ENCODE data around the gene BICDL1.
"Not testable (repeated sequence)": the region's sequence is repeated elsewhere in the genome, so short reads cannot be mapped to it uniquely, and the experiment has no call there.

Gene BICDL1, protein sequence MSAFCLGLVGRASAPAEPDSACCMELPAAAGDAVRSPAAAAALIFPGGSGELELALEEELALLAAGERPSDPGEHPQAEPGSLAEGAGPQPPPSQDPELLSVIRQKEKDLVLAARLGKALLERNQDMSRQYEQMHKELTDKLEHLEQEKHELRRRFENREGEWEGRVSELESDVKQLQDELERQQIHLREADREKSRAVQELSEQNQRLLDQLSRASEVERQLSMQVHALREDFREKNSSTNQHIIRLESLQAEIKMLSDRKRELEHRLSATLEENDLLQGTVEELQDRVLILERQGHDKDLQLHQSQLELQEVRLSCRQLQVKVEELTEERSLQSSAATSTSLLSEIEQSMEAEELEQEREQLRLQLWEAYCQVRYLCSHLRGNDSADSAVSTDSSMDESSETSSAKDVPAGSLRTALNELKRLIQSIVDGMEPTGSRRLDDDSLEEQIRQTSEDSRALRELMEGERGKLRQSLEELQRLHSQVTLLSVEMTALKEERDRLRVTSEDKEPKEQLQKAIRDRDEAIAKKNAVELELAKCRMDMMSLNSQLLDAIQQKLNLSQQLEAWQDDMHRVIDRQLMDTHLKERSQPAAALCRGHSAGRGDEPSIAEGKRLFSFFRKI

DNA sequence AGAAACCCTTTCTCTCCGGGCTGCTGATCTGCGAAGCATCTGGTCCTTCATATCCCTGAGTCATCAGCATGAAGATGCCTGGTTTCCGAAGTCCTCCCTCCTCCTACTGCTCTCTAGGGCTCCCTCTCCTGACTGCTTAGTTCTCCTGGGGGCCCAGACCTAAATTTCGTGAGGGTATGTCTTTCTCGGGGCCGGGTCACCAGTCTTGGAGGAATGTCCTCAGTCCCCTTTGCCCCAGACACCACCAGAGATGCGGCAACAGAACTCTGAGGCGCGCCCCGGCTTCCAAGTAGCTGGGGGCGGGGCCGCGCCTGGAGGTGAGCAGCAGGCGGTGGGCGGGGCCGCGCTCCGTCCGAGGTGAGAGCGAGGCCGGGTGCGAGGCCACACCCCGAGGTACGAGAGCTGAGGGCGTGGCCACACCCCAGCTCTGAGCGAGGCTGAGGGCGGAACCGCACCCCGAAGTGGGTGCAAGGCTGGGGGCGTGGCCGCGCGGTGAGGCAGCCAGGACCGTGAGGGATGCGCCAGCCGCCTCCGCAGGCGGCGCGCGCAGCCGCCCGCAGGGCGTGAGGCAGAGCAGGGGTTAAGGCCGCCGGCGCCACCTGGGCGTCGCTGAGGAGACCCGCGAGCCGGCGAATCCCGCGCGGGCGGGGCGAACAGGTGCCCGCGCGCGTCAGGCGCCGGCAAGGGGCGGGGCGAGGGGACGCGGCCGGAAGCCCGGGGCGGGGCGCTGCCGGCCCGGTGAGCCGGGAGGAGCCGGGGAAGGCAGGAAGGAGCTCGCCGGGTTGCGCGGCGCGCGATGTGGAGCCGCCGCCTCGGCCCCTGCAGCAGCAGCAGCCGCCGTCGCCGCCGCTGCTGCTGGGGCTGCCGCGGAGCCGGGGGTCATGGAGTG lies at the start of gene BICDL1:
Gene BICDL1, plus strand, starts transcription at position 765 of the 889 bp plus-strand sequence. CDS start 633 bp downstream, outside the sequence.
- DNase-seq: peak; percentile 98

DNA sequence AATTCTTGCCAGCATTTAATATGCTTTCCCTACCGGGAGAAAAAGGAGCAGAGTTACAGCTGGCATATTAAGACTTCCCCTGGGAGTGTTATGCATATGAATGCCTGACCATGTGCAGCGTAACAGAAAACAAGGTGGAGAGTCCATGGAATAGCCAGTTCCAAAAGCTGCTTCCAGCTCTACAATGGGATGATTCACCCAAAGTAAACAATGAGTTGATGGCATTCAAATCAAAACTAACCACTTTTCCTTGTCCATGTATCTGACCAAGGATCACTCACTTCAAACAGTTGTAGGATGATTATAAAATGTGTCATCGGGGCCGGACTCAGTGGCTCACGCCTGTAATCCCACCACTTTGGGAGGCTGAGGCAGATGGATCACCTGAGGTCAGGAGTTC lies 48.1 kb upstream of the BICDL1 start:
- no peak for DNase-seq

DNA sequence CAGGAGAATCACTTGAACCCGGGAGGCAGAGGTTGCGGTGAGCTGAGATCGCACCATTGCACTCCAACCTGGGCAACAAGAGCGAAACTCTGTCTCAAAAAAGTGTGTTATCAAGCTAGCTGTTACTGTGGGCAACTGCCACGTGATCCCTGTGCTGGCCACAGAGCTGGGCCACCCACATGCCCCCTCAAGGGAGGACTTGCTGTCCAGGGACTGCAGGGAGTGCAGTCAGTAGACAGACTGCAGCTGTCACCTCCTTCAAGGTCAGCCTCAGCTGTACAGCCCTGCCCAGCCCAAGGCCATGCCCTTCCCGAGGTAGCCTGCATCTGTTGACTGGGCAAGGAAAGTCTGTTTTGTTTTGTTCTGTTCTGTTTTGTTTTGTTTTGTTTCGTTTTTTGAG lies 46.6 kb upstream of the BICDL1 start:
- no peak for DNase-seq

DNA sequence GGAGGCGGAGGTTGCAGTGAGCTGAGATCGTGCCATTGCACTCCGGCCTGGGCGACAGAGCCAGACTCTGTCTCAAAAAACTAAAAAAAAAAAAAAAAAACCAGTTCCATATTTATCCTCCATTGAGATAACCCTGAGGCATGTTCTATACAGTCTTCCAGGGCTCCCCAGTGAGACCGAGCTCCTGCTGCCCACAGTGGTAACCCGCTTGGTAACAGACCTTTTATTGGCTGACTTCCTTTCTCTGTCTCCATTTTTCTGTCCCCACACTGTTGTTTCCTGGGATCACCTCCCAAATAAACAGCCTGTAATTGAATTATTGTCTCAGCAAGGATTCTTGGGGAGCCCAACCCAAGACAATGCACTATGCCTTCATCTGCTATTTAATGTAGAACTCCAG lies 42.8 kb upstream of the BICDL1 start:
- no peak for DNase-seq

DNA sequence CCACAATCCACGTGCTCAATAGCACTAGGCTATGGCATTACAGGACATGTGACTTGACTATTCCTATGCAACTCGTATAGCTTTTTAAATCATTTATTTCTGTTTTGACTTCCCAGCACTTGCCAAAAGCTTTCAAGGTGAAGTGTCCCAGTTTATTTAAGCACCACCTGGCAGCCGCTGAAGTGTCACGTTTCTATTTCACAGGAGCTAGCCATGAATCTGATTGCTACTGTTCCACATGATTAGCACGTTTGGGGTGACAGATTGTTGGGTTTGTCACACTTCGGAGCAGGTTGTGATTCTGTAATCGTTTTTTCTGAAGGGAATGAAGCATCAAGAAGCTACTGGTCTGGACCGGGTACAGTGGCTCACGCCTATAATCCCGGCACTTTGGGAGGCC lies 39.9 kb upstream of the BICDL1 start:
- peak; percentile 99 for DNase-seq

DNA sequence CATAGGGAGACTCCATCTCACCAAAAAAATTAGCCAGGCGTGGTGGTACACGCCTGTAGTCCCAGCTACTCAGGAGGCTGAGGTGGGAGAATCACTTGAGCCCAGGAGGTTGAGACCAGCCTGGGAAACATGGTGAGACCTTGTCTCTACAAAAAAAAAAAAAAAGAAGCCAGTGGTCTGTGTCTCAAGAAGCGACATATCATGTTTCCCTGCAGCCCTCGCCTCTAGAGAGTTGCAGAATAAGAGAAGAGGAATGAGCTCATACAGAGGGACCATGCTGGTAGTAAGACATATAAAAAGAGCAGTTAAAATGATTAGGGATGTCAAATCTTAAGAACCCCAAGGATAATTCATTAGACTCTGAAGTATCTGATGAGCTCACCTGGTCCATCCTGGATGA lies 39.4 kb upstream of the BICDL1 start:
- peak; percentile 85 for DNase-seq

DNA sequence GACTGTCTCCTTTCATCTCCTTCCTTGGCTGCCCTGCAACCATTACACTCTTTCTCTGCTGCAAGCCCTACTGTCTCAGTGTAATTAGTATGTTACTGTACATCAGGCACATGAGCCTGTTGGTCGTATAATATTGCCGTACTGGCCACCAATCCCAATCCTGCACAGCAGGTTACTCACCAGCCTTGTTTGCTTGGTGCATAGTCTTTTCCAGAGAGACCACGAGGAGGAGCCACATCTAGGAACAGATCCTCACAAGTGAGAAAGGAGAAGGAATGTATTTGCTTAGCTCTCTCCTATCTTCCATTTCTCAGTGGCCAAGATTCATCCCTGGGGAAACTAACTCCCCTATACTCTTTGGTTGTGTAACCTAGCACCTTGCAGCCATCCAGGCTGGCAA lies 33.0 kb upstream of the BICDL1 start:
- no peak for DNase-seq

DNA sequence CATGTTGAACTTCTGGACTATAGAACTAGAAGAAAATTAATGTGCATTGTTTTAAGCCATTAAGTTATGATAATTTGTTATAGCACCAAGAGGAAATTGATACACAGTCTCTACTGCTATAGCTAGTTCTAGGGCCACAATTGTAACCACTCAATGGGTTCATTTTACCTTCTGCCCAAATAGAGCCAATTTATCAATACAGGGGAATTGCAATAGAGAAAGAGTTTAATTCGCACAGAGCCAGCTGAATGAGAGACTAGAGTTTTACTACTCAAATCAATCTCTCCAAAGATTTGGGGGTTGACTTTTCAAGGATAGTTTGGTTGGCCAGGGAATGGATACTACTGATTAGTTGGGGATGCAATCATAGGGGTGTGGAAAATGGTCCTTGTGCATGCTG lies 31.9 kb upstream of the BICDL1 start:
- no peak for DNase-seq

DNA sequence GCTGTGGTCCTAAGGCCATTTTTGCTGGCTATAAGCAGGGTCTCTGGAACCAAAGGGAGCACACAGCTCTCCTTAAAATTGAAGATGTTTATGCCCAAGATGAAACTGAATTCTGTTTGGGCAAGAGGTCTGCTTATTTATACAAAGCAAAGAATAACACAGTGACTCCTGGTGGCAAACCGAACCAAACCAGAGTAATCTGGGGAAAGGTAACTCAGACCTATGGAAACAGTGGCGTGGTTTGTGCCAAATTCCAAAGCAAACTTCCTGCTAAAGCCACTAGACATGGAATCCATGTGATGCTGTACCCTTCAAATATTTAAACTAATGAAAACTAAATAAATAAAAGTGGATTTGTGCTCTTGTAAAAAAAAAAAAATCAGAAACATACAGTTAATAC lies 29.6 kb upstream of the BICDL1 start:
- DNase-seq: no peak

DNA sequence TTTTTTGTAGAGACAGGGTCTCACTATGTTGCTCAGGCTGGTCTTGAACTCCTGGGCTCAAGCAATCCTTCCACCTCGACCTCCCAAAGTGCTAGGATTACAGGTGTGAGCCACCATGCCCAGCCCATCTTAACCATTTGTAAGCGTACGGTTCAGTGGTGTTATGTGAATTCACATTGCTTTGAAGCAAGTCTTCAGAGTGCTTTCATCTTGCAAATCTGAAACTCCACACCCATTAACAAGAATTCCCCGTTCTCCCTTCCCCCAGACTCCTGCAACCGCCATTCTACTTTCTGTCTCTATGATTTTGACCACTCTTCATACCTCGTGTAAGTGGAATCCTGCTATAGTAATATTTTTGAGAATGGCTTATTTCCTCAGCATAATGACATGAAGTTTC lies 24.9 kb upstream of the BICDL1 start:
- no peak for DNase-seq

DNA sequence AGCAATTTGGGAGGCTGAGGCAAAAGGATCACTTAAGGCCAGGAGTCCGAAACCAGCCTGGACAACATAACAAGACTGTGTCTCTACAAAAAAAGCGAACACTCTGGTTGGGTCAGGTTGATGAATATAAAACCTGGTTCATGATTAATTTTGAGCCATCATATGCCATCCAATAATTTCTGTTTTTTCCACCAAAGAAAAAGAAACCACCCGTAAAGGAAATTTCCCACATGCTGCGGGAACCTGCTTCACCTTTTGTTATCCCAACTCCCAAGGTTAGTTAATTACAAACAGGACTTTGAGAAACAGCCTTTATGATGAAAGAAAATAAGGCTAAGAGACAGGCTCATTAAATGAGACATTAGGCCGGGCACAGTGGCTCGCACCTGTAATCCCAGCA lies 24.1 kb upstream of the BICDL1 start:
- DNase-seq: no peak

DNA sequence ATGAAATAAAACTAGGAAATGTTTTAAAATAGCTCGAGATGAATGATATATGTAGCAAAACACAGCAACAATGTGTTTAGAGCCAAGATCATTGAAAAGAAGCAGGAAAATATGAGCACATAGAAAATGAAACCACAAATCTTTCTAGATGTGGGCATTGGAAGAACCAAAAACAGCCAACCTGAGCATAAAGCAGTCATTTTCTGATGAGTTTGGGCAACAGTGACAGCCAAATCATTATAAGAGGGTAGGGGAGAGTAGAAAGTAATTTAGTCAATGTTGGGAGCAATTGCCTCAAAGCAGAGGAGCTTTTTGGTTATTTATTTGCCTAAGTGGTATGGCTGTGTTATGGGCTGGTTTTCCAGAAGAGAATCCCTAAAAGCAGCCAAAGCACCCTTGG lies 8.8 kb upstream of the BICDL1 start:
- DNase-seq: no peak

DNA sequence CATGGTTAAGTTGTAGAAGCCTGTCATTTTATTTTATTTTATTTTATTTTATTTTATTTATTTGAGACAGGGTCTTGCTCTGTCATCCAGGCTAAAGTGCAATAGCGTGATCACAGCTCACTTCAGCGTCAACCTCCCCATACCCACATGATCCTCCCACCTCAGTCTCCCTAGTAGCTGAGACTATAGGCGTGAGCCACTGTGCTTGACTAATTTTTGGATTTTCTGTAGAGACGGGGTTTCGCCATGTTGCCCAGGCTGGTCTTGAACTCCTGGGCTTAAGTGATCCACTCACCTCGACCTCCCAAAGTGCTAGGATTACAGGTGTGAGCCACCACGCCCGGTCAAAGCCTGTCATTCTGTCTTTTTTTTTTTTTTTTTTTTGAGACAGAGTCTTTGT lies 8.3 kb upstream of the BICDL1 start:
- DNase-seq: not testable (repeated sequence)

DNA sequence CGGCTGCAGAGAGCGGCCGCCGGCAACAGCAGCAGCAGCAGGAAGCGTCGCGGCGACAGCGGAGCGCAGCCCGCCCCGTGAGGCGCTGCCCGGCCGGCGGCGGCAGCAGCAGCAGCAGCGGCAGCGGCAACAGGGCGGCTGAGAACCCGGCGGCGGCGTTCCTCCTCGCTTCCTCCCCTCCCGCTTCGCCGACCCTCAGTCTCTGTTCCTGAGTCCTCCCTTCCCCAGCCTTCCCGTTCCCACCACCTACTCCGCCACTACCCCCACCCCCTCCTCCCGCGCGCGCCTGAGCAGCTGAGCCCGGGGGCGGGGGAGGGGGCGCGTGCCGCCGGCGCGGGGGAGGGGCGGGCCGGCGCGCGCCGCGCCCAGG lies 310 bp downstream of the BICDL1 start:
- DNase-seq: peak; percentile 59

DNA sequence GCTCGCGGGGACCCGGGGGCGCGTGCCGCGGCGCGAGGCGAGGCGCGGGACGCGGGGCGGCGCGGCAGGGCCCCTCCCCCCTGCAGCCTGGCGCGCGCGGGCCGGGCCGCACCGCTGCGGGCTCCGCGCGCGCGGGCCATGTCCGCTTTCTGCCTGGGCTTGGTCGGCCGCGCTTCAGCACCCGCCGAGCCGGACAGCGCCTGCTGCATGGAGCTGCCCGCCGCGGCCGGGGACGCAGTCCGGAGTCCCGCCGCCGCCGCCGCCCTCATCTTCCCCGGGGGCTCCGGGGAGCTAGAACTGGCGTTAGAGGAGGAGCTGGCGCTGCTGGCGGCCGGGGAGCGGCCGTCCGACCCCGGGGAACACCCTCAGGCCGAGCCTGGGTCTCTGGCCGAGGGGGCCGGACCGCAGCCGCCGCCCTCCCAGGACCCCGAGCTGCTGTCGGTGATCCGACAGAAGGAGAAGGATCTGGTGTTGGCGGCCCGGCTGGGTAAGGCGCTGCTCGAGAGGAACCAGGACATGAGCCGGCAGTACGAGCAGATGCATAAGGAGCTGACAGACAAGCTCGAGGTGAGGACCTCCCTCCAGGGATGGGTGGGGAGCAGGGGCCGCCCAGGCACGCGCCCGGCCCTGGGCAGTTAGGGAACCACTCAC lies 820 bp downstream of the BICDL1 start:
- DNase-seq: peak; percentile 31

DNA sequence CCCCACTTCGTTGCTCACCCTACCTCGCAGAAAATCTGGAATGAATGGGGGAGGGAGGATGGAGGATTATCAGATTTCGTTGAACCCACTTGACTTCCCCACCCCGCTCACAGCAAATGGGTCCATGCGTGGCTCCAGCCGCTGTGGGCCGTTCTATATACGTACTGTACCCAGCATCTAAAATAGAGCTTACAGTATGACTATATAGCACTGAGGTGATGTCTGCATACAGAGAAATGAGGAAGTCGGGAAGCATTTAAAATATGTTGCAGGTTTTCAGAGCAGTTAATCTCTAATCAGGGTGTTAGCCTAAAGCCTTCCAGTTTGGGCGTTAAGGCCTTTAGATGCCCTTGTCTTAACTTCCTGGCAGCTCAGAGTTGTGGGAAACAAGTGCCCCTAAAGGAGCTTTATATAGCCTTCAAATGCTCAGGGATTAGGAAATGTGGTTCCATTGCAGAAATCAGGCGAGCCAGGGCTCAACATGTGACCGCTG lies 1.4 kb downstream of the BICDL1 start:
- DNase-seq: no peak

DNA sequence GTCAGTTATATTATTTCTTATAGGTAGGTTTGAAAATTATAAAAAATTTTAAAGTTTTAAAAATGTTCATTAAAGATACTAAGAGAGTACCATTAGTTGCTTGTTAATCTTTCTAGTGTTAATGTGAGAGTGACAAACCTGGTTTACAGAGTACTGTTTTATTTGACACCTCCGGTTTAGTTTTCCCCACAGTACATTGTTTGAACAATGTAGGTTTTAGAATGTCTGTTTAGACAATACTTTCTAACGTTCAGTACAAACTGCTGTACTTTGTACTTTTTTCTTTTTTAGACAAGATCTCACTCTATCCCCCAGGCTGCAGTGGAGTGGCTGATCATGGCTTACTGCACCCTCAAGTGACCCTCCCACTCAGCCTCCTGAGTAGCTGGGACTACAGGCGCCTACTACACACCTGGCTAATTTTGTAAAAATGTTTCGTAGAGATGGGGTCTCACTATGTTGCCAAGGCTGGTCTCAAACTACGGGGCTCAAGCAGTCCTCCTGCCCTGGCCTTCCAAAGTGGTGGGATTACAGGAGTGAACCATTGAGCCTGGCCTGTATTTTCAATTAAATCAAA lies 3.2 kb downstream of the BICDL1 start:
- DNase-seq: no peak

DNA sequence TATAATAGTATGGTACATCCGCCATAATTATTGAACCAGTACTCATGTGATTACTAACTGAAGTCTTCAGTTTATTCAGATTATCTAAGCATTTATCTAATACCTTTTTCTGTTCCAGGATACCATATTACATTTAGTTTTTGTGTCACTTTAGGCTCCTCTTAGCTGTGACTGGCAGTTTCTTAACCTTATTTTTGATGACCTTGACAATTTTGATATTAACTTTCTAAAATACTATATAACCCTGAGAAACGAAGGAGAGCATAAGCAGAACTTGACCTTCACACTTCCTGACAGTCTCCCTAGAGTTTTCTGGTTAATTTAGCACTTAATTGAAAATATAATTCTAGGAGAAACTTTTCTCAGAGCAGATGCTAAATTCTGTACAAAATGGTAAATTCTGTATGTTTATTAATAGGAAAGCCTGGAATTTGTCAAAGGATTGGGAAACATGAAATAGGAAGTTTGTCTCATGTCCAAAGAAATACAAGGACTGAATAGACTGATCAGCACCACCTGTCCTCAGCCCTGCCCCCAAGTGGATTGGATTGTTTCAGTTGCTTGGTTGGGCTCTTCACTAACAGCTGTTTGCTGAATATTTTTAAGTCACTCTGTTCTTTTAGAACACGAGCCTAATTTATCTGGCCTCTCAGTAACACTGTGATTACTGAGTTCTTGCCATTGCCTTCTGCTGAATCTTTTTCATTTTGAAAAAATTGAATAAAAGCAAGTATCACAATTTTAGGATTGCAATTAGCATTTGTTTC lies 6.0 kb downstream of the BICDL1 start:
- peak; percentile 25 for DNase-seq

DNA sequence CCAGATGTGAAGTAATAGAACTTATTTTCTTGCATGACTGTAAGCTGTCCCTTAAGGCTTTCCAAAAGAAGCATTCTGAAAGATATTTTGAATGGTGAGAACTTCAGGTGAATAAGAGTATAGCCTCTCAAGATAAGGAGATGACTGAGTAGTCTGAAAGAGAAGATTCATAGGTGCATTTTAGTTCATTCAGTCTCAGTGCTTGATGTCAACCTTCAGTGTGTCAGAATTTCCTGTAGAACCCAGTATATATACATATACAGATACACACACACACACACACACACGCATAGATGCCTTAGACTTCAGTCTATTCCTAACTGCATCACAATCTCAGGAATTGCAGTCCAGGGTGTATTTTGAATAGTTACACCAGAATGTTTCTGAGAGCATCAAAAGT lies 7.4 kb downstream of the BICDL1 start:
- DNase-seq: no peak

DNA sequence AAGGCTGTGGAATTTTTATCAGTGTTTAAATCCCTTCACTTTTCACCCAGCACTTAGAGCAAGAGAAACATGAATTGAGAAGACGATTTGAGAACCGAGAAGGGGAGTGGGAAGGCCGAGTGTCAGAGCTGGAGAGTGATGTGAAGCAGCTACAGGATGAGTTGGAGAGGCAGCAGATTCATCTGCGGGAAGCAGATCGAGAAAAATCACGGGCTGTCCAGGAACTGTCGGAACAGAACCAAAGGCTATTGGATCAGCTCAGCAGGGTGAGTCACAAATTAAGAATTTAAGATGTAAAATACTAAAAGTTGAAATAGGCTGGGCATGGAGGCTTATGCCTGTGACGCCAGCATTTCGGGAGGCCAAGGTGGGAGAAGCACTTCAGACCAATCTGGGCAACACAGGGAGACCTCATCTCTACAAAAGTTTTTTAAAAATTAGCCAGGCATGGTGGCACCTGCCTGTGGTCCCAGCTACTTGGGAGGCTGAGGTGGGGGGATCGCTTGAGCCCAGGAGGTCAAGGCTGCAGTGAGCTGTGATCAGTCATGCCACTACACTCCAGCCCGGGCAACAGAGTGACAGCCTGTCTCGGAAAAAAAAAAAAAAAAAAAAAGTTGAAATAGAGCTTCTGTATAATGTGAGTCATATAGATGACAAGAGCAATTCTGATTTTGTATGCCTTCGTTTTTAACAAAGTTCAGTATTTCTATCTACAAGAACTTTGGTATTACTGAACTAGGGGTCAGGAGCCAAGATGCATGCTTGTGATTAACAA lies 9.6 kb downstream of the BICDL1 start:
- no peak for DNase-seq

DNA sequence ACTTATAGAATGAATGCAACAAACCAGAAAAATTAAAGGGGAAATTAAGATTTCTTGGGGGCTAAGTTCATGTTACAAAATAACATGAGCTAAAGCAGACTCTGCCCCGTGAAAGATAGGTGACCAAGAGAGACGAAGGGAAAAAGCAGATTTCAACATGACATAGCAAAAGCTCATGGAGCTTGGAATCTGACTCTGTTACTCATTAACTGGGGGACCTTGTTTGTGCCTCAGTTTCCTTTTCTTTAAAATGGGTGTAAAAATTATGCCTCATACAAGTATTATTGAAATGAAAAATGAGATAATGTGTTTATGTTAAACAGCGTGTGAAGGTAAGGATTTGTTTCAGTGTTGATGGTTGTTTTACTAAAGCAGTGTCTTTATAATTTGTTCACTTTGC lies 11.5 kb downstream of the BICDL1 start:
- DNase-seq: no peak
